GM12878 (cell line): ENCODE results near the gene ALDOB. TPM values are rescaled to one million over a fixed set of nuclear protein-coding genes. Genes with fewer than 3 reads are reported as not detected.

ENCODE experiments used
- ATAC-seq: fragments of 200-7000 bp; cut with Tn5 transposase; 3 replicates; pipeline ENCODE4 v1.9.1; 2020; ENCODE audit warnings: mild to moderate bottlenecking, moderate library complexity
- BruUV-seq: library from RNA; stranded (reverse); fragments of 400-500 nt; replicated peaks from 2 replicates; lab custom pipeline; 2021; lab: Mats Ljungman, UMichigan
- CTCF ChIA-PET: fragments of 300-600 bp; sonication (Branson Sonifier 250); formaldehyde crosslinking; extraction: SDS; loops from one replicate; lab custom pipeline; 2021; ENCODE audit warnings: inconsistent platforms; lab: Yijun Ruan, JAX
- POLR2A ChIA-PET: fragments of 350-600 bp; formaldehyde crosslinking; extraction: SDS; loops from one replicate; lab custom pipeline; 2021; ENCODE audit warnings: inconsistent platforms; lab: Charles Lee
- RAD21 ChIA-PET: fragments of 300-600 bp; sonication (Branson Sonifier 250); formaldehyde crosslinking; loops from one replicate; lab custom pipeline; 2023; ENCODE audit warnings: antibody characterized with exemption; ENCODE audit not compliant: unreplicated experiment; lab: Charles Lee
- SMC1A ChIA-PET: fragments of 300-600 bp; sonication (Branson Sonifier 250); formaldehyde crosslinking; loops from one replicate; lab custom pipeline; 2023; ENCODE audit not compliant: unreplicated experiment, uncharacterized antibody; lab: Charles Lee
- DNase-seq: peaks from one replicate; pipeline ENCODE4 v3.0.0-alpha.2; 2011; ENCODE audit warnings: low read depth, low spot score
- FAIRE-seq: peaks from 3 replicates; lab custom pipeline; 2011; peaks lifted over from hg19 to GRCh38; lab: Jason Lieb, UNC
- H2AFZ ChIP-seq: 2 replicates; pipeline ENCODE4 v1.6.0; 2011; ENCODE audit warnings: low read depth, low read length, control low read depth; ENCODE audit not compliant: control insufficient read depth
- H3K27ac ChIP-seq: 2 replicates; pipeline ENCODE4 v1.5.1; 2011; ENCODE audit warnings: control low read depth; ENCODE audit not compliant: control insufficient read depth, insufficient read depth
- H3K27me3 ChIP-seq, 2 experiments: replicated peaks in 1 of 2; 2 replicates each; pipeline versions ENCODE4 v1.6.0 to v1.6.1; 2011; ENCODE audit warnings: low read length in 1 of 2; ENCODE audit not compliant: control insufficient read depth in 2 of 2, insufficient read depth in 2 of 2
- H3K36me3 ChIP-seq, 2 experiments: 2 replicates each; pipeline ENCODE4 v1.5.1; 2011; ENCODE audit warnings: low read length in 1 of 2; ENCODE audit not compliant: control insufficient read depth in 2 of 2, insufficient read depth in 2 of 2
- H3K4me1 ChIP-seq: 2 replicates; pipeline ENCODE4 v1.6.1; 2011; ENCODE audit warnings: mild to moderate bottlenecking, low read length, moderate library complexity, mixed read lengths; ENCODE audit not compliant: control insufficient read depth, insufficient read depth
- H3K4me2 ChIP-seq: 2 replicates; pipeline ENCODE4 v1.6.0; 2011; ENCODE audit warnings: control low read depth; ENCODE audit not compliant: control insufficient read depth, insufficient read depth
- H3K4me3 ChIP-seq: fragments of 200-600 bp; sonication (generic); 2 replicates; pipeline ENCODE4 v1.5.1; 2016
- H3K79me2 ChIP-seq: 2 replicates; pipeline ENCODE4 v1.6.0; 2011; ENCODE audit warnings: low read length; ENCODE audit not compliant: control insufficient read depth, insufficient read depth
- H3K9ac ChIP-seq: 2 replicates; pipeline ENCODE4 v1.8.0; 2011; ENCODE audit warnings: low read length, control low read depth, mixed read lengths; ENCODE audit not compliant: control insufficient read depth, insufficient read depth
- H3K9me3 ChIP-seq: replicated peaks from 3 replicates; pipeline ENCODE4 v1.5.1; 2011; ENCODE audit warnings: mild to moderate bottlenecking, low read length; ENCODE audit not compliant: control insufficient read depth, insufficient read depth
- H4K20me1 ChIP-seq: 2 replicates; pipeline ENCODE4 v1.6.0; 2011; ENCODE audit not compliant: control insufficient read depth, insufficient read depth
- PBX3 ChIP-seq: IDR thresholded peaks from 2 replicates; pipeline ENCODE4 v1.6.1; 2011; ENCODE audit warnings: mild to moderate bottlenecking, low read depth, low read length, moderate library complexity; ENCODE audit not compliant: insufficient replicate concordance
- POU2F2 ChIP-seq: IDR thresholded peaks from 3 replicates; pipeline ENCODE4 v1.6.1; 2011; ENCODE audit warnings: low read depth, mild to moderate bottlenecking, low read length, borderline replicate concordance
- RBBP5 ChIP-seq: fragments of 200-600 bp; sonication (generic); conservative IDR thresholded peaks from 2 replicates; pipeline ENCODE4 v1.6.1; 2016
- SKIL ChIP-seq: fragments of 450-650 bp; IDR thresholded peaks from 2 replicates; pipeline ENCODE4 v1.6.1; 2017; ENCODE audit warnings: mild to moderate bottlenecking, low read depth, inconsistent platforms; ENCODE audit not compliant: poor library complexity, severe bottlenecking
- ZBTB33 ChIP-seq: fragments of 450-650 bp; IDR thresholded peaks from 2 replicates; pipeline ENCODE4 v1.6.1; 2017; ENCODE audit warnings: mild to moderate bottlenecking
- WGBS: methylation state at CpG from one replicate; pipeline ENCODE4 v1.1.6; 2016; ENCODE audit warnings: low lambda C conversion rate; ENCODE audit not compliant: insufficient replicate concordance, insufficient coverage; ENCODE audit errors: missing lambda C conversion rate; 5-methylcytosine and 5-hydroxymethylcytosine counted together
- in situ Hi-C: fragments of 300-500 bp; cut with MboI; formaldehyde crosslinking; loops from 9 replicates; pipeline ENCODE4 v1.14.3; 2018; ENCODE audit warnings: mixed read lengths
- intact Hi-C: fragments of 100-400 bp; cut with micrococcal nuclease; formaldehyde crosslinking; loops from one replicate; pipeline ENCODE4 v1.14.2; 2022; ENCODE audit not compliant: unreplicated experiment
- polyA plus RNA-seq, 11 experiments: library from polyadenylated mRNA; depleted of rRNA in 4 of 11; unstranded in 6 of 11; stranded (reverse) in 5 of 11; fragments of >200 nt; fragmentation: Nextera tagmentation in 4 of 11; fragmentation: Illumina TruSeq in 1 of 11; extraction: Ambion mirVana in 4 of 11; extraction: Trizol in 1 of 11; gene quantifications; 1 replicate in 1 of 11; 2 replicates in 10 of 11; pipeline versions ENCODE4 v1.2.1 to v1.2.3, GENCODE V29; 2011 to 2016; ENCODE audit warnings: inconsistent platforms in 2 of 11, missing spikeins in 2 of 11, low read depth in 1 of 11
- total RNA-seq, 4 experiments: library from RNA; depleted of rRNA in 3 of 4; stranded (reverse); fragments of >200 nt in 3 of 4; fragmentation: Illumina TruSeq in 1 of 4; extraction: Trizol in 1 of 4; gene quantifications; 2 replicates each; pipeline versions ENCODE4 v1.2.1 to v1.2.3, GENCODE V29; 2013 to 2021

Gene ALDOB
- total and polyA plus RNA-seq, 10 of the 15 experiments (the other 5 are each of a cell fraction or from before 2014, with no cell fraction given): 0.03 to 0.82 (median 0.04) TPM; not detected in 7

GRCh38 chr9:101477736-101478135 is 42.2 kb upstream of the ALDOB start (continued):
- no peak for TF ChIP-seq SKIL
- TF ChIP-seq, all 136 proteins: peak for 0

GRCh38 chr9:101477214-101477613 is 41.6 kb upstream of the ALDOB start:
- RAD21 ChIA-PET: no interaction called here
- no TSS peak for BruUV-seq
- H3K4me1 ChIP-seq: no peaks in the 10 kb centered on the region
- 44% methylated on average over 4 of the region's 4 CpGs for WGBS
- H3K9me3 ChIP-seq: no peaks in the 10 kb centered on the region
- DNase-seq: no peak
- no peak overlapping the region for H3K4me3 ChIP-seq
- intact Hi-C loops (no loop called here), in situ Hi-C loops (no loop called here)
- POLR2A ChIA-PET: no interaction called here
- TF ChIP-seq ZBTB33 (no peak), POU2F2 (no peak), SKIL (no peak), RBBP5 (no peak), PBX3 (no peak)
- H2AFZ ChIP-seq: no peak overlapping the region
- no peak overlapping the region for H3K9ac ChIP-seq
- H3K36me3 ChIP-seq: no peaks in the 10 kb centered on the region
- SMC1A ChIA-PET: interaction anchor here (1.7 kb wide), 1 partner anchor 18 kb away, joined by 5 read pairs; no protein-coding TSS in a partner anchor
- peaks cover 0 to 2% of the 10 kb centered on the region in 2 experiments; a peak in 2 of 4 replicates for H3K27me3 ChIP-seq
- H3K27ac ChIP-seq: no peak overlapping the region
- H4K20me1 ChIP-seq: no peaks in the 10 kb centered on the region
- no peak for FAIRE-seq
- ATAC-seq: no peak
- H3K4me2 ChIP-seq: no peak overlapping the region
- H3K79me2 ChIP-seq: no peaks in the 10 kb centered on the region
- CTCF ChIA-PET: interaction anchor here (1.0 kb wide), 1 partner anchor 18 kb away, joined by 3 read pairs; no protein-coding TSS in a partner anchor
